HG03108 (cell line): Measurements from ENCODE around the gene CCP110.
"Not testable (repeated sequence)": the region's sequence is repeated elsewhere in the genome, so short reads cannot be mapped to it uniquely, and the experiment has no call there.

ENCODE experiments used
- ATAC-seq: cut with Tn5 transposase; IDR thresholded peaks from one replicate; pipeline ENCODE4 v1.9.1; 2021; ENCODE audit warnings: moderate library complexity; ENCODE audit not compliant: unreplicated experiment

Gene CCP110

GRCh38 chr16:19543278-19543996 is 19.7 kb downstream of the CCP110 start:
- not testable (repeated sequence) for ATAC-seq

DNA sequence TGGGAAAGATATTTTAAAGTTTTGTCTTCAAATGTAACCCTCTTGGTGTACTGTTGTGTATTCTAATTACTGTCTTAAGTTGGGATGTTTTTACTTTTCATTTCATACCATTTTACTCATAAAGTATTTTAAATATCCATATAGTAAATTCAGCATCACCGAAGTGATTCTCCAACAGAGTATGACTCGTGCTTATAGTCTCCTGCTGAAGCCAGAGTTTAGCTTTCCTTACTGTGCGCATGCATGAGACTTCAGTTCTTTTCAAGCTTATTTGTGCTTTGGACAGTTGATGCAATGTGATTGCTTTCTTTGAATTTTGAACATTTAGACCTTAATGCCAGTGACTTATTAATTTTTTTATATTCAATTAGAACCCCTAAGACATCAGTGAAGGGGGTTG is 24.4 kb downstream of the CCP110 start:
- no peak for ATAC-seq

GRCh38 chr16:19549673-19550072 is 25.9 kb downstream of the CCP110 start:
- ATAC-seq = no peak

GRCh38 chr16:19555186-19555937 is 31.6 kb downstream of the CCP110 start, which contains the start of gene VPS35L:
Gene VPS35L, plus strand, starts transcription at chr16:19555703. Its CDS starts 27 bp downstream, at chr16:19555730.
- peak; percentile 93 for ATAC-seq

DNA sequence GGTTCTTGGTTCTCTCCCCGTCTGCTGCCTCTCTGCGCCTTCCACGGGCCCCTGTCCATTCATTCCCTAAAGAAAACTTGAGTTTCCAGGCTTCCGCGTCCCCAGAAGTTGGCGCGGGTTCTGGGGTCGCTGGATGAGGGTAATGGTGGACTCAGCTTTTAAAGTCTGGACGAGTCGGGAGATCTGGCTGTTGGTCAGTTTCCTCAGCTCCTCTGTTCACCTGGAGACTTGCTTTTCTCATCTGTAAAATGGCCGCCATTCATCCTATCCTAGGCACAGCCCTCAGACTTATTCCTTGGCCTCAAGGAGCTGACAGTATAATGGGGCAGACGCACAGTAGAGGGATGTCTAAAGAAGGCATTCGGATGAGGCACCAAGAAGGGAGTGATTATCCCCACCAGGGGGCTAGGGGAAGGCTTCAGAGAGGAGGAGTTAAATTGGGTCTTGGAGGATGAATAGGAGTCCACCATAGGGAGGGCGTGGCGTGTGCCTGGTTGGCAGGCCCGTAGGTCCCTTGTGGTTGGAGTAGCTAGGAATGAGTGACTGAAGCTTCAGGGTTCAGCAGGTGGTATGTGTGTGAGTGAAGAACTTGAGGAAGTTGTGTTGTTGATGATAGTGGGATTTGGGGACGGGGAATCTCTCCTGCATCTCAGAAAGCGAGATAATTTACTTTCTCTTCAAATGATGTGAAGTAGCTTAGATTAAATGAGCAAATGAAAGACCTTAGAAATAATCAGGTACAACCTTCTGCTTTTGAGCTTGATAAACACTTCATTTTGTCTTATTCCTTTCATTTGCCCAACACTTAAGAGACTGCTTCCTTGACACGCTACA is 32.4 kb downstream of the CCP110 start:
- no peak for ATAC-seq

DNA sequence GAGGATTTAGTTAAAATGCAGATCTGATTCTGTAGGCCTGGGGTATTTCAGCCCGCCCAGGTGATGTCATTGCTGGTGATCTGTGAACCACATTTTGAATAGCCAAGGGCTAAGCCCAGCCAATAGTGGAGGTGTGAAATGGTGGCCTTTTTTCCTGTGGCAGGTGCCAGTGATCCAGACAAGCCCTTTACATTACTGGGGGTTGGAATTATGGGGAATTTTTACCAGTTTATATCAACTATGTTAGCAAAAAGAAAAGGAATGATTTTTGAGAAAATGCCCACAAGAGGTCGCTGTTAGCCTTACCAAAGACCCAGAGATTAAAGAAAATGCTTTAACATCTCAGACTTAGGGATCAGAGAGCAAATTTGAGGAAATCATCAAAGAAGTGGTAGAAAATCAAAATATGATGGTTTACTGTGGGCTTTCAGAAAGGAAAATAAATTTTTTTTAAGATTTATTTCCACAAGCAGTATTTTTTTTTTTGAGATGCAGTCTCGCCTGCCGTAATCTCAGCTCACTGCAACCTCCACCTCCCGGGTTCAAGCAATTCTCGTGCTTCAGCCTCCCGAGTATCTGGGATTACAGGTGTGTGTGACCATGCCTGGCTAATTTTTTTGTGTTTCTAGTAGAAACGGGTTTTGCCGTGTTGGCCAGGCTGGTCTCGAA is 35.6 kb downstream of the CCP110 start:
- ATAC-seq = no peak

GRCh38 chr16:19560078-19560477 is 36.3 kb downstream of the CCP110 start:
- ATAC-seq = no peak

- ATAC-seq = no peak
Measured at GRCh38 chr16:19563377-19563776, 39.6 kb downstream of the CCP110 start.

DNA sequence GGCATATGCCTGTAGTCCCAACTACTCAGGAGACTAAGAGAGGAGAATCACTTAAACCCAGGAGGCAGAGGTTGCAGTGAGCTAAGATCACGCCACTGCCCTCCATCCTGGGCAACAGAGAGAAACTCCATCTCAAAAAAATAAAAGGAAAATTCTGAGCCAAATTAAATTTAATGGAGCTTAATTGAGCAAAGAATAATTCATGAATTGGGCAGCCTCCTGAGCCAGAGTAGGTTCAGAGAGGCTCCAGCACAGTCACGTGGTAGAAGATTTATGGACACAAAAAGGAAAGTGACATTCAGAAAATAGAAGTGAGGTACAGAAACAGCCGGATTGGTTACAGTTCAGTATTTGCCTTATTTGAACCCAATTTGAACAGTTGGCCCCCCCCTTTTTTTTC is 42.6 kb downstream of the CCP110 start:
- ATAC-seq = no peak

GRCh38 chr16:19567560-19567959 is 43.8 kb downstream of the CCP110 start:
- no peak for ATAC-seq

- no peak for ATAC-seq
Measured at GRCh38 chr16:19573997-19574396, 50.3 kb downstream of the CCP110 start.

GRCh38 chr16:19574615-19575014 is 50.9 kb downstream of the CCP110 start:
- ATAC-seq = no peak

DNA sequence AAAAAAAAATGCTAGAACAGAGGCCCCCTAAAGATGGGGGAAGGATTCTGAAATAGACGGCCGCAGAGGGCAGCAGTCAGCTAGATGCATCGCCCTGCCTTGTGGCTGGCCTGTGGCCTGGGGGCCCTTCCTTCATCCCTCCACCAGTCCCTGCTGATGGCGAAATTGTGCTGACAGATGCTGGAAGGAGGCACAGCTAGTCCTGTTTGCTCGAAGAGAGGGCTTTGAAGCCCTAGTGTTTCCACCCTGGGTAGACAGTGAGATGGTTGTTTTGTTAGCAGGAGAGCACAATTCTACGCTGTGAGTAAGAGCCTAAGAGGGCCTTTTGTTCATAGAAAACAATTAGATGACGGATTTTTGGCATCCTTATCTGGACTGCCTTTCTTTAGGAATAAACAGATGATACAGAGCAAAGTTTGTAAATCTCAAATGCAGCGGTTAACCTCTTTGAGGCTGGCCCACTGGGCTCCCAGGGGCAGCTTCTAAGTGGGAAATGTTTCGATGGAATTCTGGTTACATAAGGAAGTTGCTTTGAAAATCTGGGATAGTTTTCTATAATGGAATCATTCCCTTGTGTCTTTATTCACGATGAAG is 54.7 kb downstream of the CCP110 start:
- ATAC-seq = no peak

- ATAC-seq = no peak
Measured at GRCh38 chr16:19582050-19582831, 58.5 kb downstream of the CCP110 start.

DNA sequence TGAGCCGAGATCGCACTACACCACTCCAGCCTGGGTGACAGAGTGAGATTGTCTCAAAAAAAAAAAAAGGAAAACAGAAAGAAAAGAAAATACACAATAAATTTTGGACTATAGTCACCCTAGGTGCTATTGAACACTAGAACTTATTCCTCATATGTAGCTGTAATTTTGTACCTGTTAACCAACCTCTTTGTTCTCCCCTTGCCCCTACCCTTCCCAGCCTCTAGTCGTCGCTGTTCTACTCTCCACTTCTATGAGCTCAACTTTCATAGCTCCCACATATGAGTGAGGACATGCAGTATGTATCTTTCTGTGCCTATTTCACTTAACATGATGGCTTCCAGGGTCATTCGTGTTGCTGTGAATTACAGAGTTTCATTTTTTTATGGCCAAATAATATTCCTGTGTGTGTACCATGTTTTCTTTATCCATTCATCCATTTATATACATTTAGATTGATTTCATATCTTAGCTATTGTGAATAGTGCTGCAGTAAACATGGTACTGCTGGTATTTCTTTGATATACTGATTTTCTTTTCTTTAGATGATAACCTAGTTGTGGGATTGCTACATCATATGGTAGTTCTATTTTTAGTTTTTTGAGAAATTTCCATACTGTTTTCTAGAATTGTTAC is 60.0 kb downstream of the CCP110 start:
- ATAC-seq = no peak

- ATAC-seq = no peak
Measured at GRCh38 chr16:19588661-19589060, 64.9 kb downstream of the CCP110 start.

DNA sequence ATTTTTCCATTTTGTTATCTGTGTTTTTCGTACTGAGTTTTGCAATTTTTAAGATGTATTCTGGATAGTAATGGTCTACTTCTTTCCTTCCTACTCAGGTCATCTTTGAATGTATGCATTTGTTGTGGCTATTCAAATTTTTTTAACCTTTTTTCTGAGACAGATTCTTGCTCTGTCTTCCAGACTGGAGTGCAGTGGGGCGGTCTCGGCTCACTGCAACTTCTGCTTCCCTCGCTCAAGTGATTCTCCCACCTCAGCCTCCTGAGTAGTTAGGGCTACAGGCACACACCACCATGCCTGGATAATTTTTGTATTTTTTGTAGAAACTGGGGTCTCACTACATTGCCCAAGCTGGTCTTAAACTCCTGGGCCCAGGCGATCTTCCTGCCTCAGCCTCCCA is 65.4 kb downstream of the CCP110 start:
- ATAC-seq = no peak

GRCh38 chr16:19589771-19590302 is 66.1 kb downstream of the CCP110 start:
- ATAC-seq = no peak
